Ovary (tissue), 9 donors: Measurements from ENCODE around the gene WDR54. TPM values are rescaled to one million over a fixed set of nuclear protein-coding genes. Genes with fewer than 3 reads are reported as not detected.

ENCODE experiments used
- DNase-seq, 5 donors: peaks; one replicate each; pipeline ENCODE4 v3.0.0-alpha.2; 2019 to 2020
- H3K27ac ChIP-seq, 2 donors: fragments of 200-600 bp; one replicate each; pipeline versions ENCODE4 v1.5.1 to v1.8.0; 2019 to 2022
- H3K27me3 ChIP-seq: fragments of 200-600 bp; one replicate; pipeline ENCODE4 v1.8.0; 2022
- H3K36me3 ChIP-seq: fragments of 200-600 bp; sonication (generic); one replicate; pipeline ENCODE4 v1.5.1; 2019
- H3K4me1 ChIP-seq: one replicate; pipeline ENCODE4 v1.8.1; 2013; ENCODE audit warnings: mild to moderate bottlenecking, moderate library complexity; ENCODE audit not compliant: insufficient read depth
- H3K4me3 ChIP-seq: fragments of 200-600 bp; sonication (generic); one replicate; pipeline ENCODE4 v1.5.1; 2017
- H3K9me3 ChIP-seq, 2 donors: fragments of 200-600 bp in 1 of 2; sonication (generic) in 1 of 2; one replicate each; pipeline versions ENCODE4 v1.5.1 to v1.8.1; 2013 to 2019; ENCODE audit warnings: mild to moderate bottlenecking in 1 of 2, moderate library complexity in 1 of 2
- EP300 ChIP-seq: sonication (generic); formaldehyde crosslinking; IDR thresholded peaks from one replicate; pipeline ENCODE4 v1.6.1; 2017; ENCODE audit warnings: antibody characterized with exemption
- POLR2A ChIP-seq: fragments of 450-650 bp; IDR thresholded peaks from one replicate; pipeline ENCODE4 v1.6.1; 2017; ENCODE audit warnings: antibody characterized with exemption, mild to moderate bottlenecking, moderate library complexity
- WGBS, 3 donors: extraction: QIAGEN DNeasy Blood & Tissue Kit in 1 of 3; methylation state at CpG; one replicate each; pipeline versions ENCODE4 v1.1.5 to v1.1.7; 2013 to 2017; 5-methylcytosine and 5-hydroxymethylcytosine counted together
- intact Hi-C, 4 donors: fragments of 100-400 bp; cut with DNase I; formaldehyde crosslinking; loops; one replicate each; pipeline versions ENCODE4 v1.11.0 to v1.15.1; 2022 to 2023
- polyA plus RNA-seq, 2 donors: library from polyadenylated mRNA; stranded (reverse); fragments of 200-250 nt in 1 of 2; fragments of 350-450 nt in 1 of 2; fragmentation: Illumina TruSeq in 1 of 2; extraction: RNeasy Lipid Tissue Mini Kit (QIAGEN cat#74804) in 1 of 2; gene quantifications; one replicate each; pipeline ENCODE4 v1.2.3, GENCODE V29; 2013 to 2014
- total RNA-seq, 7 donors: library from RNA; depleted of rRNA in 2 of 7; stranded (reverse); fragments of >200 nt in 2 of 7; fragmentation: NEBNext Ultra II Directional in 3 of 7; extraction: Animal tissue kit (Norgen Biotek cat#: 25700) in 3 of 7; gene quantifications; one replicate each; pipeline versions ENCODE4 v1.1.0 to v1.2.4, GENCODE V29; 2016 to 2023
- TF ChIP-seq, protein P1 (sequence below), 3 donors: fragments of 450-650 bp in 2 of 3; fragments of 200-600 bp in 1 of 3; IDR thresholded peaks; one replicate each; pipeline versions ENCODE4 v1.5.1 to v1.8.0; 2016 to 2022; ENCODE audit warnings: antibody characterized with exemption in 3 of 3, mild to moderate bottlenecking in 1 of 3
- donor health status: DM: no; HTN: no; CAD: no; lungs with moderate emphysema.
- donor health status: DM: no; HTN: no; CAD: no.
- donor health status: Bipolar disorder and iron deficiency.
- donor health status: DM: yes; HTN: yes; CAD: no.
- donor health status: DM: no; HTN: no; CAD: no.
- donor health status: DM: yes; HTN: yes; CAD: no.

The WDR54 gene
- total and polyA plus RNA-seq, 9 donors = 8.6 to 41.6 (median 16.2) TPM

DNA sequence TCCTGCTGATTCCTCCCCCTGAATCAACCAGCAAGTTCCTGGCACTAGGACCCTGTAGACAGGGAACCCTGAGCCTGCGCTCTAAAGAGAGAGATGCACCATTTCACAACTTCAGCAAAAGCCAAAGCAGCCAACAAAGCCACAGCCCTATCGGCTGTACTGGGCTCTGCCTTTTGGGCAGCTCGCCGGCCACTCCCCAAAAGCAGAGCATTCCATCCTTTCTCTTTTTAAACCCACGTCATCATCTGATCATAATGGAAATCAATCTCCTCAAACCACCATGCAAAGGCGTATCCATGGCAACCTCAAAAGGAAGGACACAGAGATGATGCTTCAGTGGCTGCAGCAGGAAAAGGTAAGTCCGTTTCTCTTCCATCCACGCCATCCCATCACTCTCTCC, 36.1 kb upstream of the WDR54 start:
- WGBS, 3 donors = 62 to 75% (median 68%) methylated on average over 8 of the region's 8 CpGs

DNA sequence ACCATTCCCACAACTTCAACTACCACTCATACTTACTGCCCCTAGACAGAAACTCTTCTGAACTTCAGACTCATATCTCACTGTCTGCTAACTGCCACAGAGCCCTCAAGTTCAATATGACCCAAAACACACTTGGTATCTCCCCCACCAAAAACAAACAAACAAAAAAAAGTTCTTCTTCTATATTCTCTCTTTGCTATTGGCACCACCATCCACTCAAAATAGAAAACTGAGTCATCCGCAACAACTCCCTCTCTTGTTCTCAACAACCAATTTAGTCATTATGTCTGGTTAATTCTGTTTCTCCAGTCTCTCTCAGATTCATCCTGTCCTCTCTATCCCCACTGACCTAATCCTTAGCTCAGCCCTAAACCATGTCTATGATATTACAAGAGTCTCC, 34.2 kb upstream of the WDR54 start:
- no peaks in the 10 kb centered on the region for H3K9me3 ChIP-seq
- H3K4me1 ChIP-seq = peaks cover 14% of the 10 kb centered on the region
- DNase-seq = no peak
- WGBS, 3 donors = 75 to 85% (median 78%) methylated on average over 1 of the region's 1 CpG
- H3K27ac ChIP-seq = no peak overlapping the region
- no peaks in the 10 kb centered on the region for H3K27me3 ChIP-seq
- no peak overlapping the region for H3K4me3 ChIP-seq
- intact Hi-C loops = no loop called here
- no peaks in the 10 kb centered on the region for H3K36me3 ChIP-seq
- no peak for TF ChIP-seq POLR2A
- TF ChIP-seq, protein P1, sequence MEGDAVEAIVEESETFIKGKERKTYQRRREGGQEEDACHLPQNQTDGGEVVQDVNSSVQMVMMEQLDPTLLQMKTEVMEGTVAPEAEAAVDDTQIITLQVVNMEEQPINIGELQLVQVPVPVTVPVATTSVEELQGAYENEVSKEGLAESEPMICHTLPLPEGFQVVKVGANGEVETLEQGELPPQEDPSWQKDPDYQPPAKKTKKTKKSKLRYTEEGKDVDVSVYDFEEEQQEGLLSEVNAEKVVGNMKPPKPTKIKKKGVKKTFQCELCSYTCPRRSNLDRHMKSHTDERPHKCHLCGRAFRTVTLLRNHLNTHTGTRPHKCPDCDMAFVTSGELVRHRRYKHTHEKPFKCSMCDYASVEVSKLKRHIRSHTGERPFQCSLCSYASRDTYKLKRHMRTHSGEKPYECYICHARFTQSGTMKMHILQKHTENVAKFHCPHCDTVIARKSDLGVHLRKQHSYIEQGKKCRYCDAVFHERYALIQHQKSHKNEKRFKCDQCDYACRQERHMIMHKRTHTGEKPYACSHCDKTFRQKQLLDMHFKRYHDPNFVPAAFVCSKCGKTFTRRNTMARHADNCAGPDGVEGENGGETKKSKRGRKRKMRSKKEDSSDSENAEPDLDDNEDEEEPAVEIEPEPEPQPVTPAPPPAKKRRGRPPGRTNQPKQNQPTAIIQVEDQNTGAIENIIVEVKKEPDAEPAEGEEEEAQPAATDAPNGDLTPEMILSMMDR (IDR thresholded peaks at IDR 0.05) = no peak

More for the DNA sequence above, 36.1 kb upstream of the WDR54 start:
- TF ChIP-seq EP300 = no peak
- TF ChIP-seq POLR2A = no peak
- TF ChIP-seq, protein P1 (IDR thresholded peaks at IDR 0.05) = no peak
- H3K4me1 ChIP-seq = peaks cover 18% of the 10 kb centered on the region
- H3K9me3 ChIP-seq = no peaks in the 10 kb centered on the region
- DNase-seq = no peak
- no peak overlapping the region for H3K4me3 ChIP-seq
- H3K27ac ChIP-seq = no peak overlapping the region
- intact Hi-C loops = no loop called here
- no peaks in the 10 kb centered on the region for H3K36me3 ChIP-seq
- H3K27me3 ChIP-seq = no peaks in the 10 kb centered on the region

DNA sequence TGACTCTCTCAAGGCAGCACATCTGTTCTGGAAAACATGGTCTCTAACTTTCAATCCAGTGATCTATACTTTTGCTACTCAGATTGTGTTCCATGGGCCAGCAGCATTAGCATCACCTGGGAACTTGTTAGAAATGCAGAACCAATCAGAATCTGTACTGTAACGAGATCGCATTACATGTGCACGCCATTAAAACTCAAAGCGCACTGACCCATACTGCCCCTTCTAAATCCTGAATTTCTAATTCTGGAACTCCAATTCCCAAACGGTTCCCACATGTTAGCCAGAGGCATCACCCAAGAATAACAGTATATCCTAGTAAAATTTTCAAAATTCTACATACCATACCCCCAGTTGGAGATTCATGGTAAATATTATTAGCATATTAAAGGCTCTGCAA, 30.9 kb upstream of the WDR54 start:
- intact Hi-C loops = no loop called here
- TF ChIP-seq, protein P1 (IDR thresholded peaks at IDR 0.05) = no peak
- TF ChIP-seq POLR2A (no peak), EP300 (no peak)
- Histone ChIP-seq H3K4me3 (peak overlapping the region; percentile 89), H3K27me3 (no peaks in the 10 kb centered on the region), H3K36me3 (no peaks in the 10 kb centered on the region), H3K4me1 (peaks cover 15% of the 10 kb centered on the region), H3K9me3 (no peaks in the 10 kb centered on the region), H3K27ac (no peak overlapping the region)
- DNase-seq = no peak
- 39 to 44% (median 43%) methylated on average over 5 of the region's 5 CpGs for WGBS, 3 donors

DNA sequence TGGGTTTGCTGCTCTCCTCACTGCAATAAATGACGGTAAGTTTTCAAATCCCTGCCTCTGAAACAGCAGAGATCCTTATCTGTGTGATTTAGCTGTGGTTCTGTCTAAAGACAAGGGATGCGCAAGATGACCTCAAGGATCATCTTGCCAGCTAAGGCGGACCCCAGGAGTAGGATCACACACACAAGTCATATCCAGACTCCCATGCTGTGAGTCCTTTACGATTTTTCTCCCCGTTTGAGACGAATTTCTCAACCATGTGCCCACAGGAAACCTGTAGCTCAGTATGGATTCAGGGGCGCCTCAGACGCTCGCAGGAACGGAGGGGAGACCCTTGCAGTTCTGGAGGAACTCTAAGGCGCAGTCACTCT, 30.3 kb upstream of the WDR54 start:
- H3K36me3 ChIP-seq = no peaks in the 10 kb centered on the region
- peak overlapping the region; percentile 67 to 89 for H3K27ac ChIP-seq
- intact Hi-C loops = no loop called here
- 0 to 1% (median 1%) methylated on average over 11 of the region's 11 CpGs for WGBS, 3 donors
- no peaks in the 10 kb centered on the region for H3K9me3 ChIP-seq
- peak overlapping the region; percentile 89 for H3K4me3 ChIP-seq
- TF ChIP-seq EP300 (no peak), POLR2A (no peak)
- TF ChIP-seq, protein P1 (IDR thresholded peaks at IDR 0.05) = no peak
- H3K27me3 ChIP-seq = no peaks in the 10 kb centered on the region
- H3K4me1 ChIP-seq = peaks cover 15% of the 10 kb centered on the region
- no peak for DNase-seq
